ENCODE results near the gene CCDC93. TPM values are rescaled to one million over a fixed set of nuclear protein-coding genes. Genes with fewer than 3 reads are reported as not detected.

Gene CCDC93
- total and polyA plus RNA-seq, 10 of the 15 experiments (the other 5 are each of a cell fraction or from before 2014, with no cell fraction given): 3.6 to 27.2 (median 13.5) TPM

- H4K20me1 ChIP-seq (ENCODE audit: control insufficient read depth, insufficient read depth): no peaks in the 10 kb centered on the region
- ATAC-seq (no peak), FAIRE-seq (no peak), DNase-seq (ENCODE audit: low read depth, low spot score) (no peak)
- no TSS peak for BruUV-seq (replicated peaks)
- in situ Hi-C loops (cut with MboI): no loop called here
- no peaks in the 10 kb centered on the region for H3K9me3 ChIP-seq (replicated peaks; ENCODE audit: control insufficient read depth, insufficient read depth, low read length)
- ChIA-PET RAD21 (ENCODE audit: unreplicated experiment) (no interaction called here), SMC1A (ENCODE audit: uncharacterized antibody, unreplicated experiment) (no interaction called here), CTCF (interaction anchor here (1.0 to 1.6 kb wide), 2 partner anchors 11 to 54 kb away, joined by 4 to 5 read pairs; no protein-coding TSS in a partner anchor), POLR2A (no interaction called here)
- H3K27ac ChIP-seq (ENCODE audit: control insufficient read depth, insufficient read depth): no peak overlapping the region
- WGBS (ENCODE audit: insufficient coverage, insufficient replicate concordance, low lambda C conversion rate, missing lambda C conversion rate): 60% methylated on average over 1 of the region's 1 CpG
- H3K4me3 ChIP-seq: no peak overlapping the region
- H3K4me2 ChIP-seq (ENCODE audit: control insufficient read depth, insufficient read depth): no peak overlapping the region
- H3K4me1 ChIP-seq (ENCODE audit: control insufficient read depth, insufficient read depth, low read length): no peaks in the 10 kb centered on the region
- H3K9ac ChIP-seq (ENCODE audit: control insufficient read depth, insufficient read depth, low read length): no peak overlapping the region
- H3K36me3 ChIP-seq (ENCODE audit: control insufficient read depth in 2 of 2, insufficient read depth in 2 of 2, low read length in 1 of 2): peaks cover 23 to 33% of the 10 kb centered on the region in 2 experiments
- intact Hi-C loops (cut with micrococcal nuclease; ENCODE audit: unreplicated experiment): no loop called here
- no peaks in the 10 kb centered on the region for H3K79me2 ChIP-seq (ENCODE audit: control insufficient read depth, insufficient read depth, low read length)
- no peaks in the 10 kb centered on the region for H3K27me3 ChIP-seq (replicated peaks in 1 of 2; ENCODE audit: control insufficient read depth in 2 of 2, insufficient read depth in 2 of 2, low read length in 1 of 2)
- no peak overlapping the region for H2AFZ ChIP-seq (ENCODE audit: control insufficient read depth, low read depth, low read length)
- no peak for TF ChIP-seq SMAD5 (IDR thresholded peaks at IDR 0.05; ENCODE audit: low read depth)
- TF ChIP-seq CREB1 (IDR thresholded peaks at IDR 0.05; ENCODE audit: low read depth): no peak
- no peak for TF ChIP-seq POLR2A (IDR thresholded peaks at IDR 0.05; ENCODE audit: low read depth, low read length)
- TF ChIP-seq TARDBP (IDR thresholded peaks at IDR 0.05; ENCODE audit: borderline replicate concordance): no peak
- TF ChIP-seq CUX1 (IDR thresholded peaks at IDR 0.05; ENCODE audit: insufficient replicate concordance, low read depth, low read length): no peak
- no peak for TF ChIP-seq YBX1 (IDR thresholded peaks at IDR 0.05)
- no peak for TF ChIP-seq SMAD1 (IDR thresholded peaks at IDR 0.05; ENCODE audit: low read depth, partially characterized antibody)
- TF ChIP-seq POLR2AphosphoS2 (IDR thresholded peaks at IDR 0.05; ENCODE audit: low read depth, low read length): no peak
- no peak for TF ChIP-seq NFYB (IDR thresholded peaks at IDR 0.05; ENCODE audit: insufficient read depth, low read depth, low read length)
- no peak for TF ChIP-seq CBFB (IDR thresholded peaks at IDR 0.05; ENCODE audit: low read depth)
- TF ChIP-seq PRDM15 (CRISPR knock-in tag; IDR thresholded peaks at IDR 0.05): no peak
- TF ChIP-seq NR2C1 (IDR thresholded peaks at IDR 0.05): no peak
- no peak for TF ChIP-seq YY1 (IDR thresholded peaks at IDR 0.05; ENCODE audit: low read depth, low read length)
- no peak for TF ChIP-seq SUPT20H (IDR thresholded peaks at IDR 0.05; ENCODE audit: borderline replicate concordance, control insufficient read depth, low read depth, low read length)
- TF ChIP-seq ZNF384 (IDR thresholded peaks at IDR 0.05; ENCODE audit: borderline replicate concordance, low read depth, low read length): no peak
- no peak for TF ChIP-seq HDAC6 (IDR thresholded peaks at IDR 0.05; ENCODE audit: unreplicated experiment)
Measured at GRCh38 chr2:117948615-117949014, 65.3 kb downstream of the CCDC93 start.

All from GM12878 (cell line).